Spleen (tissue), 7 donors: ENCODE results near the gene SLC22A5.

Experiments
- POLR2AphosphoS5 ChIP-seq, 3 donors: sonication (generic); formaldehyde crosslinking; IDR thresholded peaks; one replicate each; pipeline ENCODE4 v1.5.1; 2017; ENCODE audit warnings: antibody characterized with exemption in 3 of 3
- TF ChIP-seq, protein P1 (sequence below), 11 experiments: fragments of 200-600 bp in 7 of 11; fragments of 450-650 bp in 4 of 11; sonication (generic) in 4 of 11; IDR thresholded peaks in 8 of 11; conservative IDR thresholded peaks in 3 of 11; 1 replicate in 7 of 11; 2 replicates in 4 of 11; pipeline versions ENCODE4 v1.4.0 to v1.8.0; 2016 to 2021; ENCODE audit warnings: antibody characterized with exemption in 11 of 11, inconsistent platforms in 4 of 11, mild to moderate bottlenecking in 1 of 11
- donor health status: DM: no; HTN: no; CAD: no; lungs with moderate emphysema.
- donor health status: DM: no; HTN: no; CAD: no.
- donor health status: DM: no; HTN: no; CAD: no.

- TF ChIP-seq, protein P1, sequence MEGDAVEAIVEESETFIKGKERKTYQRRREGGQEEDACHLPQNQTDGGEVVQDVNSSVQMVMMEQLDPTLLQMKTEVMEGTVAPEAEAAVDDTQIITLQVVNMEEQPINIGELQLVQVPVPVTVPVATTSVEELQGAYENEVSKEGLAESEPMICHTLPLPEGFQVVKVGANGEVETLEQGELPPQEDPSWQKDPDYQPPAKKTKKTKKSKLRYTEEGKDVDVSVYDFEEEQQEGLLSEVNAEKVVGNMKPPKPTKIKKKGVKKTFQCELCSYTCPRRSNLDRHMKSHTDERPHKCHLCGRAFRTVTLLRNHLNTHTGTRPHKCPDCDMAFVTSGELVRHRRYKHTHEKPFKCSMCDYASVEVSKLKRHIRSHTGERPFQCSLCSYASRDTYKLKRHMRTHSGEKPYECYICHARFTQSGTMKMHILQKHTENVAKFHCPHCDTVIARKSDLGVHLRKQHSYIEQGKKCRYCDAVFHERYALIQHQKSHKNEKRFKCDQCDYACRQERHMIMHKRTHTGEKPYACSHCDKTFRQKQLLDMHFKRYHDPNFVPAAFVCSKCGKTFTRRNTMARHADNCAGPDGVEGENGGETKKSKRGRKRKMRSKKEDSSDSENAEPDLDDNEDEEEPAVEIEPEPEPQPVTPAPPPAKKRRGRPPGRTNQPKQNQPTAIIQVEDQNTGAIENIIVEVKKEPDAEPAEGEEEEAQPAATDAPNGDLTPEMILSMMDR (IDR thresholded peaks at IDR 0.05 in 8 of 11, conservative IDR thresholded peaks at IDR 0.05 in 3 of 11): no peak
- TF ChIP-seq POLR2AphosphoS5 (IDR thresholded peaks at IDR 0.05): no peak
These were observed 7.4 kb upstream of the SLC22A5 start for GRCh38 chr5:132362086-132362485.
